H1 (cell line): ENCODE measurements around the gene BICD1. TPM values are rescaled to one million over a fixed set of nuclear protein-coding genes. Genes with fewer than 3 reads are reported as not detected.

Experiments
- CTCF ChIA-PET: fragments of 300-600 bp; sonication (Branson Sonifier 250); formaldehyde crosslinking; loops from one replicate; lab custom pipeline; 2021; ENCODE audit not compliant: partially characterized antibody; lab: Charles Lee
- POLR2A ChIA-PET: fragments of 300-600 bp; sonication (Branson Sonifier 250); formaldehyde crosslinking; loops from one replicate; lab custom pipeline; 2021; ENCODE audit warnings: inconsistent platforms; ENCODE audit not compliant: partially characterized antibody; lab: Charles Lee
- DNase-seq, 2 experiments: peaks; one replicate each; pipeline versions ENCODE4 v3.0.0 to v3.0.0-alpha.2; 2010 to 2022; ENCODE audit warnings: low spot score in 2 of 2, low read depth in 1 of 2, mixed read lengths in 1 of 2
- FAIRE-seq: peaks from 2 replicates; lab custom pipeline; 2011; peaks lifted over from hg19 to GRCh38; lab: Jason Lieb, UNC
- H2AFZ ChIP-seq: 2 replicates; pipeline ENCODE4 v1.8.1; 2012; ENCODE audit warnings: low read length, inconsistent platforms
- H2AK5ac ChIP-seq: 2 replicates; pipeline ENCODE4 v1.6.1; 2013; ENCODE audit warnings: low read depth, low read length
- H2BK120ac ChIP-seq: replicated peaks from 2 replicates; pipeline ENCODE3; 2013; ENCODE audit warnings: low read depth, low read length, inconsistent platforms
- H2BK12ac ChIP-seq: 2 replicates; pipeline ENCODE4 v1.6.1; 2013; ENCODE audit warnings: low read depth, low read length
- H2BK15ac ChIP-seq: 2 replicates; pipeline ENCODE4 v1.6.1; 2013; ENCODE audit warnings: low read length
- H2BK20ac ChIP-seq: 2 replicates; pipeline ENCODE4 v1.6.1; 2013; ENCODE audit warnings: low read length
- H2BK5ac ChIP-seq: 2 replicates; pipeline ENCODE4 v1.6.1; 2013; ENCODE audit warnings: low read depth, low read length
- H3K14ac ChIP-seq: 2 replicates; pipeline ENCODE4 v1.6.1; 2013; ENCODE audit warnings: inconsistent platforms; ENCODE audit not compliant: insufficient read length
- H3K18ac ChIP-seq: 2 replicates; pipeline ENCODE4 v1.6.1; 2013; ENCODE audit warnings: low read length; ENCODE audit errors: extremely low read depth
- H3K23ac ChIP-seq: 2 replicates; pipeline ENCODE4 v1.6.1; 2013; ENCODE audit warnings: inconsistent platforms; ENCODE audit not compliant: insufficient read length
- H3K23me2 ChIP-seq: 2 replicates; pipeline ENCODE4 v1.6.1; 2013; ENCODE audit warnings: low read depth, low read length
- H3K27ac ChIP-seq: 2 replicates; pipeline ENCODE4 v1.6.1; 2011; ENCODE audit warnings: low read depth, low read length, inconsistent platforms
- H3K27me3 ChIP-seq, 4 experiments: replicated peaks in 1 of 4; 1 replicate in 1 of 4; 2 replicates in 3 of 4; pipeline versions ENCODE4 v1.6.1 to v1.8.1; 2011 to 2013; ENCODE audit warnings: low read length in 3 of 4, mild to moderate bottlenecking in 3 of 4, inconsistent platforms in 2 of 4, mixed read lengths in 2 of 4, moderate library complexity in 1 of 4; ENCODE audit not compliant: control insufficient read depth in 3 of 4, insufficient read depth in 3 of 4; ENCODE audit errors: extremely low read depth in 1 of 4
- H3K36me3 ChIP-seq, 4 experiments: 2 replicates each; pipeline versions ENCODE4 v1.6.1 to v1.8.1; 2011 to 2013; ENCODE audit warnings: mild to moderate bottlenecking in 4 of 4, low read length in 3 of 4, moderate library complexity in 2 of 4, control low read depth in 1 of 4, inconsistent platforms in 1 of 4; ENCODE audit not compliant: insufficient read depth in 4 of 4, control insufficient read depth in 2 of 4
- H3K4ac ChIP-seq: replicated peaks from 2 replicates; pipeline ENCODE3; 2013; ENCODE audit warnings: low read length, low read depth, mixed read lengths, inconsistent platforms; ENCODE audit not compliant: insufficient read length
- H3K4me1 ChIP-seq, 4 experiments: replicated peaks in 1 of 4; 1 replicate in 1 of 4; 2 replicates in 3 of 4; pipeline versions ENCODE4 v1.6.1 to v1.8.1; 2011 to 2013; ENCODE audit warnings: low read length in 3 of 4, inconsistent platforms in 2 of 4, mixed read lengths in 1 of 4; ENCODE audit not compliant: insufficient read depth in 4 of 4, control insufficient read depth in 3 of 4
- H3K4me2 ChIP-seq, 2 experiments: 2 replicates each; pipeline versions ENCODE4 v1.6.1 to v1.8.1; 2011 to 2013; ENCODE audit warnings: low read depth in 2 of 2, low read length in 2 of 2, control low read depth in 1 of 2, inconsistent platforms in 1 of 2, mild to moderate bottlenecking in 1 of 2; ENCODE audit not compliant: insufficient read depth in 1 of 2
- H3K4me3 ChIP-seq, 4 experiments: fragments of 200-600, 300-600 bp in 1 of 4; sonication (generic), shearing (Covaris generic), sonication (Bioruptor Twin) in 1 of 4; 2 replicates each; pipeline versions ENCODE4 v1.5.1 to v1.8.1; 2011 to 2016; ENCODE audit warnings: low read length in 4 of 4, low read depth in 3 of 4, control low read depth in 2 of 4, inconsistent platforms in 2 of 4, mild to moderate bottlenecking in 2 of 4, mixed read lengths in 1 of 4, moderate library complexity in 1 of 4; ENCODE audit not compliant: insufficient read depth in 2 of 4; ENCODE audit errors: extremely low read depth in 1 of 4
- H3K56ac ChIP-seq: replicated peaks from 2 replicates; pipeline ENCODE3; 2013; ENCODE audit warnings: low read depth, mild to moderate bottlenecking, mixed read lengths, low read length, inconsistent platforms; ENCODE audit not compliant: insufficient read length
- H3K79me1 ChIP-seq: 2 replicates; pipeline ENCODE4 v1.6.1; 2013; ENCODE audit warnings: low read depth, low read length, control low read depth
- H3K79me2 ChIP-seq, 2 experiments: 2 replicates each; pipeline versions ENCODE4 v1.6.1 to v1.8.1; 2012 to 2013; ENCODE audit warnings: low read length in 2 of 2, mild to moderate bottlenecking in 2 of 2, inconsistent platforms in 1 of 2; ENCODE audit not compliant: insufficient read depth in 2 of 2, control insufficient read depth in 1 of 2
- H3K9ac ChIP-seq, 4 experiments: replicated peaks in 1 of 4; 1 replicate in 1 of 4; 2 replicates in 3 of 4; pipeline versions ENCODE4 v1.6.1 to v1.8.1; 2011 to 2013; ENCODE audit warnings: low read depth in 3 of 4, low read length in 3 of 4, control low read depth in 2 of 4, mild to moderate bottlenecking in 2 of 4, moderate library complexity in 2 of 4, inconsistent platforms in 1 of 4; ENCODE audit errors: extremely low read depth in 1 of 4
- H3K9me3 ChIP-seq, 2 experiments: 2 replicates each; pipeline versions ENCODE4 v1.6.1 to v1.8.1; 2012 to 2013; ENCODE audit warnings: mild to moderate bottlenecking in 2 of 2, moderate library complexity in 2 of 2, control low read depth in 1 of 2, inconsistent platforms in 1 of 2, low read depth in 1 of 2, low read length in 1 of 2, mixed read lengths in 1 of 2; ENCODE audit not compliant: insufficient read depth in 2 of 2
- H4K20me1 ChIP-seq, 2 experiments: replicated peaks in 1 of 2; 2 replicates each; pipeline versions ENCODE3 to v1.8.1; 2011 to 2013; ENCODE audit warnings: inconsistent platforms in 2 of 2, low read length in 2 of 2, mild to moderate bottlenecking in 1 of 2; ENCODE audit not compliant: insufficient read depth in 2 of 2, control insufficient read depth in 1 of 2
- H4K5ac ChIP-seq: 2 replicates; pipeline ENCODE4 v1.6.1; 2013; ENCODE audit warnings: low read length, low read depth, mixed read lengths, inconsistent platforms; ENCODE audit not compliant: insufficient read length
- H4K8ac ChIP-seq: 2 replicates; pipeline ENCODE4 v1.8.0; 2013; ENCODE audit warnings: mild to moderate bottlenecking, moderate library complexity, low read length, inconsistent platforms; ENCODE audit not compliant: insufficient read depth; ENCODE audit errors: extremely low read depth
- H4K91ac ChIP-seq: replicated peaks from 2 replicates; pipeline ENCODE3; 2013; ENCODE audit warnings: low read length, mixed read lengths, inconsistent platforms; ENCODE audit not compliant: insufficient read length
- CBX8 ChIP-seq: fragments of 300-800, 300-1000 bp; sonication (generic); IDR thresholded peaks from 2 replicates; pipeline ENCODE4 v1.7.1; 2016; ENCODE audit warnings: low read depth, low read length, borderline replicate concordance
- CEBPB ChIP-seq: IDR thresholded peaks from 2 replicates; pipeline ENCODE4 v1.6.1; 2012; ENCODE audit warnings: low read depth, low read length
- CHD1 ChIP-seq: IDR thresholded peaks from 2 replicates; pipeline ENCODE4 v1.6.1; 2012; ENCODE audit warnings: low read depth, low read length, improper control_type of control experiment
- CHD2 ChIP-seq: IDR thresholded peaks from 2 replicates; pipeline ENCODE4 v1.6.1; 2012; ENCODE audit warnings: low read length, improper control_type of control experiment
- E2F6 ChIP-seq: IDR thresholded peaks from 2 replicates; pipeline ENCODE4 v1.6.1; 2012; ENCODE audit warnings: inconsistent platforms
- EZH2 ChIP-seq: fragments of 200-600 bp; sonication (generic); IDR thresholded peaks from 2 replicates; pipeline ENCODE4 v1.7.1; 2012; ENCODE audit warnings: low read depth, mild to moderate bottlenecking, moderate library complexity, low read length, inconsistent platforms; ENCODE audit not compliant: severe bottlenecking
- HDAC6 ChIP-seq: IDR thresholded peaks from one replicate; pipeline ENCODE4 v1.7.1; 2012; ENCODE audit warnings: low read depth, mild to moderate bottlenecking, inconsistent platforms, low read length, moderate library complexity
- KDM1A ChIP-seq: fragments of 200-600, 300-600 bp; sonication (generic); IDR thresholded peaks from 2 replicates; pipeline ENCODE4 v1.7.1; 2016; ENCODE audit warnings: mild to moderate bottlenecking, low read length, borderline replicate concordance
- MAX ChIP-seq: IDR thresholded peaks from 2 replicates; pipeline ENCODE4 v1.6.1; 2012; ENCODE audit warnings: inconsistent platforms
- PHF8 ChIP-seq: fragments of 200-600 bp; sonication (generic); conservative IDR thresholded peaks from 2 replicates; pipeline ENCODE4 v1.7.1; 2012; ENCODE audit warnings: low read depth, mild to moderate bottlenecking, inconsistent platforms, low read length, moderate library complexity
- POLR2AphosphoS5 ChIP-seq: IDR thresholded peaks from 2 replicates; pipeline ENCODE4 v1.6.1; 2011; ENCODE audit warnings: low read depth, low read length
- RBBP5 ChIP-seq: IDR thresholded peaks from 2 replicates; pipeline ENCODE4 v1.7.1; 2012; ENCODE audit warnings: low read depth, mild to moderate bottlenecking, inconsistent platforms, low read length, moderate library complexity, borderline replicate concordance
- SP2 ChIP-seq: IDR thresholded peaks from 2 replicates; pipeline ENCODE4 v1.6.1; 2012; ENCODE audit warnings: mild to moderate bottlenecking, low read length, inconsistent platforms
- WGBS, 2 experiments: shearing (Covaris generic) in 1 of 2; methylation state at CpG; one replicate each; pipeline versions ENCODE4 v1.1.6 to v1.1.7; 2013 to 2015; ENCODE audit warnings: low lambda C conversion rate in 2 of 2, mixed read lengths in 2 of 2, inconsistent platforms in 1 of 2, low coverage in 1 of 2, missing lambda C conversion rate in 1 of 2; ENCODE audit not compliant: insufficient replicate concordance in 2 of 2, insufficient coverage in 1 of 2, insufficient read length in 1 of 2; ENCODE audit errors: extremely low coverage in 1 of 2, missing lambda C conversion rate in 1 of 2; 5-methylcytosine and 5-hydroxymethylcytosine counted together
- polyA plus RNA-seq, 7 experiments: library from polyadenylated mRNA; depleted of rRNA in 3 of 7; stranded (reverse) in 5 of 7; unstranded in 2 of 7; fragments of >200 nt in 5 of 7; fragments of 200-250 nt in 2 of 7; gene quantifications; 1 replicate in 5 of 7; 2 replicates in 1 of 7; 4 replicates in 1 of 7; pipeline versions ENCODE4 v1.2.1 to v1.2.3, GENCODE V29; 2011 to 2013; ENCODE audit warnings: missing spikeins in 2 of 7, mixed read lengths in 2 of 7
- total RNA-seq: library from RNA; stranded (reverse); fragmentation: NEBNext Ultra II Directional; extraction: Animal tissue kit (Norgen Biotek cat#: 25700); gene quantifications from 2 replicates; pipeline ENCODE4 v1.2.1, GENCODE V29; 2021

Gene BICD1
- total and polyA plus RNA-seq, 2 of the 8 experiments (the other 6 are each of a cell fraction or from before 2014, with no cell fraction given), result 34.1 to 58.4 TPM

GRCh38 chr12:32240162-32240561 lies 133.5 kb downstream of the BICD1 start:
- Histone ChIP-seq H3K27ac (no peak overlapping the region), H4K91ac (no peak overlapping the region), H3K4me2 (no peak overlapping the region), H2AK5ac (no peak overlapping the region), H3K23ac (no peak overlapping the region), H3K14ac (no peak overlapping the region), H3K23me2 (no peaks in the 10 kb centered on the region), H4K20me1 (no peaks in the 10 kb centered on the region), H2AFZ (no peak overlapping the region), H4K5ac (no peak overlapping the region), H3K9me3 (0 out of 4 replicates have a peak, but pooled peaks cover 0 to 5% of the 10 kb centered on the region in 2 experiments), H3K27me3 (no peaks in the 10 kb centered on the region), H2BK20ac (no peak overlapping the region), H3K79me2 (peaks cover 0 to 6% of the 10 kb centered on the region in 2 experiments; a peak in 1 of 4 replicates), H3K9ac (no peak overlapping the region), H2BK12ac (no peak overlapping the region), H3K4me3 (no peak overlapping the region)
- FAIRE-seq (no peak), DNase-seq (no peak)
- CTCF ChIA-PET, result interaction anchor here (0.5 to 1.0 kb wide), 2 partner anchors 22 to 508 kb away, joined by 3 read pairs; no protein-coding TSS in a partner anchor
- no peak for TF ChIP-seq RBBP5
- no peak for TF ChIP-seq CEBPB
- no peak for TF ChIP-seq CHD2
- no peak for TF ChIP-seq MAX
- no peak for TF ChIP-seq EZH2
- TF ChIP-seq CHD1, result no peak
- no peak for TF ChIP-seq HDAC6
- TF ChIP-seq CBX8, result no peak
- no peak for TF ChIP-seq POLR2AphosphoS5
- no peak for TF ChIP-seq E2F6
- no peak for TF ChIP-seq PHF8
- TF ChIP-seq KDM1A, result no peak
- TF ChIP-seq SP2, result no peak
- TF ChIP-seq, all 59 proteins: peak for 0
- Histone ChIP-seq H3K79me1 (peaks cover 3% of the 10 kb centered on the region), H3K56ac (no peak overlapping the region), H4K8ac (no peak overlapping the region), H3K4ac (no peak overlapping the region), H2BK15ac (no peak overlapping the region), H2BK120ac (no peak overlapping the region), H3K4me1 (peaks cover 0 to 4% (median 0%) of the 10 kb centered on the region in 4 experiments; a peak in 1 of 7 replicates), H3K18ac (no peak overlapping the region), H3K36me3 (peaks cover 0 to 11% (median 3%) of the 10 kb centered on the region in 4 experiments; a peak in 4 of 8 replicates), H2BK5ac (no peak overlapping the region)
- POLR2A ChIA-PET, result interaction anchor here (1.9 kb wide), 1 partner anchor 9 kb away, joined by 5 read pairs; no protein-coding TSS in a partner anchor
- WGBS, 2 experiments, result 90% methylated on average over 5 of the region's 5 CpGs; no CpG with 5 or more reads in 1 of the 2 experiments
